Measurements from ENCODE around the gene CX3CL1. TPM values are rescaled to one million over a fixed set of nuclear protein-coding genes. Genes with fewer than 3 reads are reported as not detected.

CX3CL1 gene
- total and polyA plus RNA-seq, 9 of the 15 experiments (the other 6 are each of a cell fraction or from before 2014, with no cell fraction given): 0.09 TPM; not detected in 8

Small RNA genes within 50 kb of the gene (small RNA-seq; reads per million reads assigned to genes)
- gene AC108081.1: not detected

Other genes with a start within 250 kb of the CX3CL1 start
Only the 7 nearest of the 12 such genes appear.
- gene PLLP, start 87.8 kb upstream of the CX3CL1 start, total RNA-seq (2014; rRNA removed): 0.09 TPM in 1 of 2 replicates, not detected in the other
- gene PLLP, start 87.8 kb upstream of the CX3CL1 start, total RNA-seq (2014; rRNA removed; fragmentation: Illumina TruSeq; extraction: Trizol): 0.11 and 0.22 TPM in 2 replicates
- gene PLLP, start 87.8 kb upstream of the CX3CL1 start, total RNA-seq (2015; rRNA removed; fragmentation: Illumina TruSeq; extraction: Trizol): 0.11 and 0.51 TPM in 2 replicates
- gene PLLP, start 87.8 kb upstream of the CX3CL1 start, total RNA-seq (2021): 0.38 and 0.42 TPM in 2 replicates
- gene PLLP, start 87.8 kb upstream of the CX3CL1 start, polyA plus RNA-seq (2011; rRNA removed): 0.96 and 1.2 TPM in 2 replicates
- 0.25 and 0.42 TPM in 2 replicates for gene PLLP, start 87.8 kb upstream of the CX3CL1 start, polyA plus RNA-seq (2014; fragmentation: Illumina TruSeq; extraction: Trizol)
- under 1 TPM; 0.10 to 0.15 TPM for gene PLLP, start 87.8 kb upstream of the CX3CL1 start, polyA plus RNA-seq (2014; fragmentation: Nextera tagmentation; extraction: Ambion mirVana)
- gene PLLP, start 87.8 kb upstream of the CX3CL1 start, polyA plus RNA-seq (2014; rRNA removed): 0.27 and 1.7 TPM in 2 replicates
- not detected in 2 replicates for gene CCL22, start 13.7 kb upstream of the CX3CL1 start, total RNA-seq (2014; rRNA removed)
- not detected in 2 replicates for gene CCL22, start 13.7 kb upstream of the CX3CL1 start, total RNA-seq (2014; rRNA removed; fragmentation: Illumina TruSeq; extraction: Trizol)
- gene CCL22, start 13.7 kb upstream of the CX3CL1 start, total RNA-seq (2015; rRNA removed; fragmentation: Illumina TruSeq; extraction: Trizol): not detected in 2 replicates
- 0.29 and 0.60 TPM in 2 replicates for gene CCL22, start 13.7 kb upstream of the CX3CL1 start, total RNA-seq (2021)
- gene CCL22, start 13.7 kb upstream of the CX3CL1 start, polyA plus RNA-seq (2011; rRNA removed): not detected in 2 replicates
- gene CCL22, start 13.7 kb upstream of the CX3CL1 start, polyA plus RNA-seq (2014; fragmentation: Illumina TruSeq; extraction: Trizol): 0.10 TPM in 1 of 2 replicates, not detected in the other
- under 1 TPM; 0.04 to 0.07 TPM for gene CCL22, start 13.7 kb upstream of the CX3CL1 start, polyA plus RNA-seq (2014; fragmentation: Nextera tagmentation; extraction: Ambion mirVana)
- 0.04 TPM in 1 of 2 replicates, not detected in the other for gene CCL22, start 13.7 kb upstream of the CX3CL1 start, polyA plus RNA-seq (2014; rRNA removed)
- gene CCL17, start 32.3 kb downstream of the CX3CL1 start, total RNA-seq (2014; rRNA removed): not detected in 2 replicates
- gene CCL17, start 32.3 kb downstream of the CX3CL1 start, total RNA-seq (2014; rRNA removed; fragmentation: Illumina TruSeq; extraction: Trizol): not detected in 2 replicates
- not detected in 2 replicates for gene CCL17, start 32.3 kb downstream of the CX3CL1 start, total RNA-seq (2015; rRNA removed; fragmentation: Illumina TruSeq; extraction: Trizol)
- gene CCL17, start 32.3 kb downstream of the CX3CL1 start, total RNA-seq (2021): not detected in 2 replicates
- gene CCL17, start 32.3 kb downstream of the CX3CL1 start, polyA plus RNA-seq (2011; rRNA removed): not detected in 2 replicates
- gene CCL17, start 32.3 kb downstream of the CX3CL1 start, polyA plus RNA-seq (2014; fragmentation: Illumina TruSeq; extraction: Trizol): not detected in 2 replicates
- gene CCL17, start 32.3 kb downstream of the CX3CL1 start, polyA plus RNA-seq (2014; fragmentation: Nextera tagmentation; extraction: Ambion mirVana): not detected
- not detected in 2 replicates for gene CCL17, start 32.3 kb downstream of the CX3CL1 start, polyA plus RNA-seq (2014; rRNA removed)
- gene CIAPIN1, start 74.9 kb downstream of the CX3CL1 start, total RNA-seq (2014; rRNA removed): 79.2 and 100 TPM in 2 replicates
- 78.2 and 83.6 TPM in 2 replicates for gene CIAPIN1, start 74.9 kb downstream of the CX3CL1 start, total RNA-seq (2014; rRNA removed; fragmentation: Illumina TruSeq; extraction: Trizol)
- gene CIAPIN1, start 74.9 kb downstream of the CX3CL1 start, total RNA-seq (2015; rRNA removed; fragmentation: Illumina TruSeq; extraction: Trizol): 71.8 and 74.6 TPM in 2 replicates
- gene CIAPIN1, start 74.9 kb downstream of the CX3CL1 start, total RNA-seq (2021): 95.7 and 102 TPM in 2 replicates
- 98.1 and 104 TPM in 2 replicates for gene CIAPIN1, start 74.9 kb downstream of the CX3CL1 start, polyA plus RNA-seq (2011; rRNA removed)
- 85.8 and 87.4 TPM in 2 replicates for gene CIAPIN1, start 74.9 kb downstream of the CX3CL1 start, polyA plus RNA-seq (2014; fragmentation: Illumina TruSeq; extraction: Trizol)
- 100 to 1,000 TPM; 256 to 263 TPM for gene CIAPIN1, start 74.9 kb downstream of the CX3CL1 start, polyA plus RNA-seq (2014; fragmentation: Nextera tagmentation; extraction: Ambion mirVana)
- gene CIAPIN1, start 74.9 kb downstream of the CX3CL1 start, polyA plus RNA-seq (2014; rRNA removed): 68.3 and 72.8 TPM in 2 replicates
- 74.4 and 98.2 TPM in 2 replicates for gene COQ9, start 75.0 kb downstream of the CX3CL1 start, total RNA-seq (2014; rRNA removed)
- gene COQ9, start 75.0 kb downstream of the CX3CL1 start, total RNA-seq (2014; rRNA removed; fragmentation: Illumina TruSeq; extraction: Trizol): 62.5 and 65.5 TPM in 2 replicates
- 68.9 and 71.4 TPM in 2 replicates for gene COQ9, start 75.0 kb downstream of the CX3CL1 start, total RNA-seq (2015; rRNA removed; fragmentation: Illumina TruSeq; extraction: Trizol)
- 63.3 and 63.7 TPM in 2 replicates for gene COQ9, start 75.0 kb downstream of the CX3CL1 start, total RNA-seq (2021)
- gene COQ9, start 75.0 kb downstream of the CX3CL1 start, polyA plus RNA-seq (2011; rRNA removed): 139 and 143 TPM in 2 replicates
- gene COQ9, start 75.0 kb downstream of the CX3CL1 start, polyA plus RNA-seq (2014; fragmentation: Illumina TruSeq; extraction: Trizol): 92.0 and 110 TPM in 2 replicates
- gene COQ9, start 75.0 kb downstream of the CX3CL1 start, polyA plus RNA-seq (2014; fragmentation: Nextera tagmentation; extraction: Ambion mirVana): 10 to 100 TPM; 35.0 to 55.2 TPM
- 84.2 and 102 TPM in 2 replicates for gene COQ9, start 75.0 kb downstream of the CX3CL1 start, polyA plus RNA-seq (2014; rRNA removed)
- 131 and 139 TPM in 2 replicates for gene POLR2C, start 90.2 kb downstream of the CX3CL1 start, total RNA-seq (2014; rRNA removed)
- 89.3 and 90.1 TPM in 2 replicates for gene POLR2C, start 90.2 kb downstream of the CX3CL1 start, total RNA-seq (2014; rRNA removed; fragmentation: Illumina TruSeq; extraction: Trizol)
- 92.3 and 93.9 TPM in 2 replicates for gene POLR2C, start 90.2 kb downstream of the CX3CL1 start, total RNA-seq (2015; rRNA removed; fragmentation: Illumina TruSeq; extraction: Trizol)
- gene POLR2C, start 90.2 kb downstream of the CX3CL1 start, total RNA-seq (2021): 77.2 and 84.5 TPM in 2 replicates
- gene POLR2C, start 90.2 kb downstream of the CX3CL1 start, polyA plus RNA-seq (2011; rRNA removed): 163 and 170 TPM in 2 replicates
- 107 and 131 TPM in 2 replicates for gene POLR2C, start 90.2 kb downstream of the CX3CL1 start, polyA plus RNA-seq (2014; fragmentation: Illumina TruSeq; extraction: Trizol)
- 10 to 100 TPM; 70.3 to 87.4 TPM for gene POLR2C, start 90.2 kb downstream of the CX3CL1 start, polyA plus RNA-seq (2014; fragmentation: Nextera tagmentation; extraction: Ambion mirVana)
- gene POLR2C, start 90.2 kb downstream of the CX3CL1 start, polyA plus RNA-seq (2014; rRNA removed): 97.5 and 108 TPM in 2 replicates
- 14.4 and 18.9 TPM in 2 replicates for gene DOK4, start 114.0 kb downstream of the CX3CL1 start, total RNA-seq (2014; rRNA removed)
- gene DOK4, start 114.0 kb downstream of the CX3CL1 start, total RNA-seq (2014; rRNA removed; fragmentation: Illumina TruSeq; extraction: Trizol): 2.3 and 3.2 TPM in 2 replicates
- 8.3 and 9.3 TPM in 2 replicates for gene DOK4, start 114.0 kb downstream of the CX3CL1 start, total RNA-seq (2015; rRNA removed; fragmentation: Illumina TruSeq; extraction: Trizol)
- 11.0 and 11.4 TPM in 2 replicates for gene DOK4, start 114.0 kb downstream of the CX3CL1 start, total RNA-seq (2021)
- 10.8 and 11.3 TPM in 2 replicates for gene DOK4, start 114.0 kb downstream of the CX3CL1 start, polyA plus RNA-seq (2011; rRNA removed)
- 6.5 and 9.5 TPM in 2 replicates for gene DOK4, start 114.0 kb downstream of the CX3CL1 start, polyA plus RNA-seq (2014; fragmentation: Illumina TruSeq; extraction: Trizol)
- gene DOK4, start 114.0 kb downstream of the CX3CL1 start, polyA plus RNA-seq (2014; fragmentation: Nextera tagmentation; extraction: Ambion mirVana): under 1 TPM; 0.10 TPM
- 12.4 and 16.4 TPM in 2 replicates for gene DOK4, start 114.0 kb downstream of the CX3CL1 start, polyA plus RNA-seq (2014; rRNA removed)

Data from K562 (cell line).